DMS53 treated with DMSO at 0.1 percent for 48 hours (cell line): ENCODE results near the gene PREX1.

ENCODE experiments used
- DNase-seq: peaks from one replicate; lab custom pipeline; 2025; ENCODE audit not compliant: unreplicated experiment; lab: John Stamatoyannopoulos, UW

Gene PREX1

DNA sequence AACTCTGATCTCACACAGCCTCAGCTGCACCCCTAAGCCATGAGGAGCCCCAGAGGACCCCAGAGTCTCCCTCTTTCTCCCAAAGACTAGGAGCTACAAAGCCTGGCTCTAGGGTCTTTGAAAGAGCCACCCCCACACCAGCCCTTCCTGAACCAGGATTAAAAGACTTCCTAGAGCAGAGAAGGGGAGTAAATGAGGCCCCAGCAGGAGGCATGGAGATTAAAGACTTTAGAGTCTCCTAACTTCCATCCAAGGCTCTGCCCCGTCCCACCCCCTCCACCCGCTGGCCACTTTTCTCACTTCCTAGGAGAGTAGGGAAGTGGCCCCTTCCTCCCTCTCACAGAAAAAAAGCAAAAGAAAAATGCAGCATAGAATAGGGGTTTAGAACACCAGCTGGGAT lies 1.7 kb downstream of the PREX1 start:
- no peak for DNase-seq

GRCh38 chr20:48825566-48825920 lies 2.3 kb downstream of the PREX1 start:
- no peak for DNase-seq

DNA sequence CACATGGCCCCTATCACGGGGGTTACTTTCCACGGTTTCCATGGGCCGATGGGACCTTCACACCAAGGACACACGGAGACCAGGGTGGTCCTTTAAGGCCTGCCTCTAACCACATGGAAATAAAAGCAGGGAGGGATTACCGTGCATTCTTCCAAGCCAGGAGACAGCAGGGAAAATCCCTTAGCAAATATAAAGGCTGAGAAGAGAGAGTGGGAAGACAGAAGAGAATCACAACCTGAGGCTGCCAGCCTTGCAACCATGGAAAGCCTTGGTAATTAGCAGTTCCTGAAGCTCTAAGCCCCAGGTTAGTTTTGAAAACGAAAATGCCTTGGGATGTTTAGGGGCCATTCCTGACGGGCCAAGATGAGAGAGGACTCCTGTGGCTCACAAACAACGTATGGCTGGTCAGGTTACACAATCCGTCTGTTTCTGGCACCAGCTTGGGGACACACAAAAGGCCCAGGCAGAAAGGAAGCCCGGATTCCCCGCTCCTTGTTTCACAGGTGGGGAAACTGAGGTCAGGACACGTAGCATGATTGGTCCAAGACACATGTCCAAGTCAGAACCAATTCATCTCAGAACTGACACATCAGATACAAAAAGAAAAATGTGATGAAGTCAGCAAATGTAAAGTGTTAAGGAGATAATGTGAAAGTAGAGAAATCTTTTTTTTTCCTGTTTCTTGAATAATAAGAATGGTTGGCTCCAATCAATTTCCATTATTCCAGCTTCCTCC lies 2.8 kb downstream of the PREX1 start:
- DNase-seq: no peak

DNA sequence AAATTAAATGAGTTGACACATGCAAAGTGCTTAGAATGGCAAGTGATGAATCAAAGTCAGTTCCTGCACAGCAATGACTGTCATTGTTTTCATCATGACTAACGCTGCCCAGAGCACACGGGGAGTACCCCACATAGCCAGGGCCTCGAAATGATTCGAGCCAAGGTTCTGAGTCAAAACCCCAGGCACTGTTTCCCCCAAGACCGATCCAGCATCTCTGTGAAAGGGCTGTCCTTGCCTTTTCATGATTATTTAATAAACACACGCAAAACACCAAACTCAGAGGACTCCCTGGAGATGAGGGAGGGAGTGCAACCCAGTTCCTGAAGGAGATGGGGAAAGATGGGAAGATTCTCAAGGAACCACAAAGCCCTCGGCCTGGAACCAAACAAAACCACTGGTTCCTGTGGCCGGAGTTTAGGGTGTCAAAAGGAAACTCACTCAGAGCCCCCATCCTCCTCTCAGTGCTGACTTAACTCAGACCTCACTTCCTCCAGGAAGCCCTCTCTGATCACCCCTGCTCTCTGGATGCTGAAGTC lies 3.8 kb downstream of the PREX1 start:
- DNase-seq: no peak

GRCh38 chr20:48823476-48823875 lies 4.3 kb downstream of the PREX1 start:
- DNase-seq: no peak

GRCh38 chr20:48822879-48823385 lies 4.9 kb downstream of the PREX1 start:
- DNase-seq: no peak

DNA sequence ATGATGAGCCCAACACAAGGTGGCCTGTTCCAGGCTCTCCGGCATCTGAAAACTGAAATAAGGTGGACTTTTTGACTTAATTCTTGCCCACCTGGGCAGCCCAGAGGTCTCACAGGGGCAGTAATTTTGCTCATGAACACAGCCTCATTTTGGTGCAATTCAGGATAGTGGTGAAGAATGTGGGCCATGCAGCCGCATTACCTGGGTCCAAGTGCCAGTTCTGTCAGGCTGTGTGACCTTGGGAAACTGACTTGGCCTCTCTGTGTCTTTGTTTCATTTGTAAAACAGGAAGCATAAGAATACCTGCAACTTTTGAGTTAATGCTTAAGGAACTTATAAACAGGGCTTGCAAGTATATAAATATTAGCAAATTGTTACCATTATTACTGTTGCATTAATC lies 5.6 kb downstream of the PREX1 start:
- DNase-seq: no peak

GRCh38 chr20:48821261-48821920 lies 6.4 kb downstream of the PREX1 start:
- no peak for DNase-seq

DNA sequence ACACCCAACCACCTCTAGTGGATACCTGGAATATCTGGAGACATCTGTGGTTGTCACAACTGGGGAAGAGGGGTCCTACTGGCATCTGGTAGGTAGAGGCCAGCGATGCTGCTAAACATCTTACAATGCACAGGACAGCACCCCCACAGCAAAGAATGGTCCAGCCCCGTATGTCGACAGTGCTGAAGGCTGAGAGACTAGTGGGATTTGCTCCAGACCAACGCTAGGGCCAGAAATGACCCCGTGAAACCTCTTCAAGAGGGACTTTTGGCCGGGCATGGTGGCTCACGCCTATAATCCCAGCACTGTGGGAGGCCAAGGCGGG lies 7.2 kb downstream of the PREX1 start:
- DNase-seq: no peak

DNA sequence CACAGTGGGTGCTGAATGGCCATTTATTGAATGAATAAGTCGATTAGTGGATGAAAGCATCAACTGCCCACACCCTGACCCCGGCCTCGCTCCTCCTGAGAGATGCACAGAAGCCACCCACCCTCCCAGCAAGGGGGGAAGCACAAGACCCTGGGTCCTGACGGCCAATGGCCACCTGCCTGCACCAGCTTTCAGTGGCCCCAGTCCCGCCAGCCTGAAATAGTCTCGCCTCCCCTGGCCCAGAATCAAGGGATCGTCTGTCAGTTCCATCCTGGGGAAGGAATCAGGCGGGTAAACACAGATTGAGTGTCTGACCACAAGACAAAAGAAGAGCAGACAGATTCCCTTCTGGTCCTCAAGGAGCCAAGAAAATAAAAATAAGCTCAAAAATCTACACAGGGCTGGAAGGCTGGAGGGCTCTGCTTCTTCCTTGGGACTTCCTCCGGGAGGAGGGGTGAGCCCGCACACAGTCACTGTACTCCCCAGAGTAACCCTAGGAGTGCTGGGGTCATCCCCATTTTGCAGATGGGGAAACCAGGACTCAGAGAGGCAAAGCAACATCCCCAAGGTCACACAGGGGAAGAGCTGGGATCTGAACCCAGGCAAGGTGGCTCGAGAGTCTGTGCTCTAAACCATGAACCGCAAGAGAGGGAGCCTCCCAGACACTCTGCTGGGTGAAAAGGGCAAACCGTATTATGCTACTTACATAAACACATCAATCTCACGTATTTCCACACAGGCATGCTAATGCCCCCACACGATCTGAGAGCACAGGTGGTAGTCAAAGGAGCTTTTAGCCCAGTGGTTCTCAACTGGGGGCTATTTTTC lies 7.8 kb downstream of the PREX1 start:
- no peak for DNase-seq

GRCh38 chr20:48819089-48819488 lies 8.7 kb downstream of the PREX1 start:
- no peak for DNase-seq

DNA sequence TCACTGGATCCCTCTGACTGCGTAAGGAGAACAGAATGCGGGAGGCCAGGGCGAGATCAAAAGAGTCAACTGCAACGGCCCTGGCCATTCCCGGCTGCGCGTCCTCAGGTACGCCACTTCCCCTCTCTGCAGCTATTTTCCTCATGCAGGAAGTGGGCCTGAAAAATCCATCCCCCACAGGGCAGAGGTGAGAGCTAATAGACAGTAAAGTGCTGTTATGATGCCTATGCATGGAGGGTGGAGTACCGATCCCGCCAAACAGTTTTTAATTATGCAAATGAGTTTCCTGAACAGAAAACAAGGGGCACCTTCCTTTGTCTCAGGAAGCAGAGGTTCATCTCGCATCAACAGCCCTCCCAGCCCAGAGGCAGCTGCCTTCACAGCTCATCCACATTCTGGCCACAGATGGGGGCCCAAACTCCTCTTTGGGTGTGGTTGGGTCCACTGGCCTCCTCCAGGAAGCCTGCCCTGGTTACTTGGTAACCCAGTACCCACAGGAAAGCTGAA lies 9.3 kb downstream of the PREX1 start:
- DNase-seq: no peak

- no peak for DNase-seq
Observed at GRCh38 chr20:48818031-48818370, 9.8 kb downstream of the PREX1 start.

DNA sequence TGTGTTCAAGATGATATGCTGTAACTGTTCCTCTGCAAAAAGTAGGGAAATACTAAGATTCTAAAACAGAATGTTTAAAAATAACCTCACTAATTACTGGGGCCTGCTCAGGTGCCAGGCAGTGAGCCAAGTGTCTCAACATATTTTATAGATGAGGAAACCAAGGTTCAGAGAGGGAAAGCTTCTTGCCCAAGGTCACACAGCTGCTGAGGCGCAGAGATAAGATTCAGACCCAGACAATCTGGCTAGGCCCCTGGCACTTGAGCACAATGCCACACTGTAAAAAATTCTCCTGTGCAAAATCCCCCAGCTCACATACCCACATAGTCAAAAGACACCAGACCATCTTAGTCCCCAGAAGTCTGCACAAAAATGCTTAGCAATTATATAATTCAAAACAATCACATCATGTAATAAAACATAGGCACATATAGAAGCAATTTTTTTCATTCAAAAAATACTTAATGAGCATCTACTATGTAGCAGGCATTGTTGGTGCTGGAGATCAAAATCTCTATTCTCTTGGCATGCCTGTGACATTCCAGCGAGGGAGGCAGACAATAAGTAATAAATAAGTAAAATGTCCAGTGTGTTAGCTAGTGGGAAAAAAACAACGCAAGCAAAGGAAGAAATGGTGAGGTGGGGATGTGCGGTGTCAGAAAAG lies 10.3 kb downstream of the PREX1 start:
- no peak for DNase-seq

- DNase-seq: no peak
Observed at GRCh38 chr20:48816282-48817205, 11.3 kb downstream of the PREX1 start.

DNA sequence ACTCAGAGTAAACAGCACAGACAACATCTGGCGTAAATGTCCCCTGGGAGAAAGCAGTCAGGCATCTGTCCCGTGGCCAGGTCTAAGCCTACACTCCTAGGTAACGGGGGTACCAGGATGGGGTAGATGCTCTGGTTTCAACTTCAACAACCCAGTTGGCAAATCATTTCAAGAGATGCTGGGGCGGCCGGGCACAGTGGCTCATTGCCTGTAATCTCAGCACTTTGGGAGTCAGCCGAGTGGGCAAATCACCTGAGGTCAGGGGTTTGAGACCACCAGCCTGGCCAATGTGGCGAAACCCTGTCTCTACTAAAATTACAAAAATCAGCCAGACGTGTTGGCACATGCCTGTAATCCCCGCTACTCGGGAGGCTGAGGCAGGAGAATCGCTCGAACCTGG lies 12.3 kb downstream of the PREX1 start:
- DNase-seq: no peak

- no peak for DNase-seq
Observed at GRCh38 chr20:48814633-48815032, 13.2 kb downstream of the PREX1 start.

DNA sequence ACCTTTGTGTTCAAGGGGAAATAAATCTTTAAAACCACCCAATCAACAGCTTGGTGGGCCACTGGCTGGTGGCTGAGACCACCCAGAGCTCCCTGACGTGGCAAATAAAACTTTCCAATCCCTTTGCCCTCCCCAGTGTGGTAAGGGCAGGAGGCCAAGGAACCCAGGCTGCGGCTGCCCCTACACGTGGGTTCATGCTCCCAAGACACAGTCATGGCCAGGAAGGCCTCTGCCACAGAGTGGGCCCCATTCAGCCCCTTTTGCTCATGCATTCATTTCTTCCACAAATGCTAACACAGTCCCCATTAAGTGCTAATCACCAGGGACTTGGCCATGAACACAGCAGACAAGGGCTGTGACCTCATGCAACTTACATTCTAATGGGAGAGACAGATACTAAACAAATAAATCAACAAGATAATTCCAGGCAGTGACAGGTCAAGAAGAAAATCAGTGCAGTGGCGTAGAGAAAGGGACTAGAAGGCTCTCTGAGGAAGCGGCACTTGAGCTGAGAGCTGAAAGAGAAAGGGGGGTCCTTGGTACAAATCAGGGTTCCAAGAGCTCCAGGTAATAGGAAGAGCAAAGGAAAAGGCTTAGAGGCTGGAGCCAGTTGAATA lies 13.8 kb downstream of the PREX1 start:
- no peak for DNase-seq

- DNase-seq: no peak
Observed at GRCh38 chr20:48813446-48813747, 14.4 kb downstream of the PREX1 start.
